Glomerular endothelial cell (primary cell): ENCODE results near the gene KLF5. TPM values are rescaled to one million over a fixed set of nuclear protein-coding genes. Genes with fewer than 3 reads are reported as not detected.
"Not testable (repeated sequence)": the region's sequence is repeated elsewhere in the genome, so short reads cannot be mapped to it uniquely, and the experiment has no call there.

ENCODE experiments used
- DNase-seq: peaks from one replicate; pipeline ENCODE4 v3.0.0-alpha.2; 2011; ENCODE audit warnings: low read depth, low spot score; ENCODE audit errors: extremely low read depth
- total RNA-seq: library from RNA; depleted of rRNA; stranded (reverse); fragments of >200 nt; gene quantifications from 2 replicates; pipeline ENCODE4 v1.2.3, GENCODE V29; 2015

Gene KLF5
- total RNA-seq, result 2.0 and 2.8 TPM in 2 replicates

GRCh38 chr13:73058736-73059459 lies at the start of gene KLF5:
Gene KLF5 (plus strand): TSS chr13:73059005. CDS start chr13:73059328, 323 bp downstream.
- no peak for DNase-seq

GRCh38 chr13:73011751-73012150 lies 47.1 kb upstream of the KLF5 start:
- DNase-seq, result no peak

GRCh38 chr13:73015805-73016204 lies 43.0 kb upstream of the KLF5 start:
- no peak for DNase-seq

GRCh38 chr13:73018336-73018735 lies 40.5 kb upstream of the KLF5 start:
- no peak for DNase-seq

GRCh38 chr13:73025217-73026012 lies 33.4 kb upstream of the KLF5 start:
- no peak for DNase-seq

GRCh38 chr13:73034901-73035300 lies 23.9 kb upstream of the KLF5 start:
- DNase-seq, result no peak

- DNase-seq, result no peak
These were observed 23.1 kb upstream of the KLF5 start for GRCh38 chr13:73035660-73036059.

- no peak for DNase-seq
These were observed 22.2 kb upstream of the KLF5 start for GRCh38 chr13:73036566-73036965.

- no peak for DNase-seq
These were observed 20.7 kb upstream of the KLF5 start for GRCh38 chr13:73038064-73038463.

- no peak for DNase-seq
These were observed 19.4 kb upstream of the KLF5 start for GRCh38 chr13:73039201-73040108.

GRCh38 chr13:73040484-73040883 lies 18.3 kb upstream of the KLF5 start:
- DNase-seq, result no peak

- DNase-seq, result no peak
These were observed 17.7 kb upstream of the KLF5 start for GRCh38 chr13:73040968-73041596.

- no peak for DNase-seq
These were observed 13.8 kb upstream of the KLF5 start for GRCh38 chr13:73045031-73045430.

GRCh38 chr13:73048615-73049014 lies 10.2 kb upstream of the KLF5 start:
- DNase-seq, result not testable (repeated sequence)

GRCh38 chr13:73054712-73055111 lies 4.1 kb upstream of the KLF5 start:
- no peak for DNase-seq

- no peak for DNase-seq
These were observed 2.8 kb upstream of the KLF5 start for GRCh38 chr13:73055813-73056564.

GRCh38 chr13:73056565-73056962 lies 2.2 kb upstream of the KLF5 start:
- no peak for DNase-seq

- no peak for DNase-seq
These were observed 1.3 kb upstream of the KLF5 start for GRCh38 chr13:73057284-73058063.

GRCh38 chr13:73058064-73058313 lies 816 bp upstream of the KLF5 start:
- DNase-seq, result no peak

- no peak for DNase-seq
These were observed 421 bp upstream of the KLF5 start for GRCh38 chr13:73058432-73058735.
